A549 treated with DMSO at 1 μM for 4 hours (cell line): ENCODE results near the gene C19orf53. TPM values are rescaled to one million over a fixed set of nuclear protein-coding genes. Genes with fewer than 3 reads are reported as not detected.

Experiments
- total RNA-seq: library from RNA; stranded (reverse); fragments of 200-300 nt; extraction: Qiagen RNA extraction; gene quantifications from 5 replicates; pipeline ENCODE4 v1.2.3, GENCODE V29; 2022; ENCODE audit warnings: low read depth

C19orf53 gene
- total RNA-seq = 145 to 201 TPM (median 198 TPM) in 5 replicates

GRCh38 chr19:13774217-13775191 is at the start of gene C19orf53:
TSS of gene C19orf53 (plus strand) at chr19:13774456. CDS start at chr19:13774478, 22 bp downstream.

GRCh38 chr19:13764101-13764807 is 10.0 kb upstream of the C19orf53 start, which contains the start of gene MRI1:
TSS of gene MRI1 (plus strand) at chr19:13764522. CDS start at chr19:13764589, 67 bp downstream.

GRCh38 chr19:13794757-13795589 is 20.7 kb downstream of the C19orf53 start, which contains the start of gene ZSWIM4:
TSS of gene ZSWIM4 (plus strand) at chr19:13795443. CDS start at chr19:13795649, 206 bp downstream.

Other genes starting within 250 kb of the C19orf53 start
- 9.1 to 17.5 TPM (median 15.4 TPM) in 5 replicates for gene MRI1, start 9.9 kb upstream of the C19orf53 start, total RNA-seq
- gene ZSWIM4, start 21.0 kb downstream of the C19orf53 start, total RNA-seq = 6.9 to 11.1 TPM (median 10.6 TPM) in 5 replicates
- gene NANOS3, start 102.7 kb downstream of the C19orf53 start, total RNA-seq = 2.8 to 4.3 TPM (median 3.3 TPM) in 5 replicates
- gene BRME1, start 131.7 kb downstream of the C19orf53 start, total RNA-seq = 0.27 to 0.42 TPM (median 0.32 TPM) in 4 of 5 replicates, not detected in the other
- gene CC2D1A, start 131.7 kb downstream of the C19orf53 start, total RNA-seq = 7.5 to 12.5 TPM (median 10.5 TPM) in 5 replicates
- gene PODNL1, start 164.0 kb downstream of the C19orf53 start, total RNA-seq = 1.0 to 1.5 TPM (median 1.4 TPM) in 5 replicates
- 18.0 to 22.4 TPM (median 18.5 TPM) in 5 replicates for gene DCAF15, start 178.1 kb downstream of the C19orf53 start, total RNA-seq
- gene RFX1, start 231.9 kb downstream of the C19orf53 start, total RNA-seq = 4.2 to 7.2 TPM (median 5.7 TPM) in 5 replicates